Endothelial cell of umbilical vein (primary cell): Measurements from ENCODE around the gene PRKD2. TPM values are rescaled to one million over a fixed set of nuclear protein-coding genes. Genes with fewer than 3 reads are reported as not detected.

ENCODE experiments used
- BruUV-seq: library from RNA; stranded (reverse); fragments of 400-500 nt; replicated peaks from 2 replicates; lab custom pipeline; 2021; lab: Mats Ljungman, UMichigan
- CTCF ChIA-PET: fragments of 300-600, 350-600 bp; sonication (Branson Sonifier 250); formaldehyde crosslinking; loops from one replicate; lab custom pipeline; 2021; ENCODE audit warnings: antibody characterized with exemption, inconsistent platforms; lab: Charles Lee
- POLR2A ChIA-PET: fragments of 300-600, 350-600 bp; sonication (Branson Sonifier 250); formaldehyde crosslinking; loops from one replicate; lab custom pipeline; 2021; ENCODE audit warnings: antibody characterized with exemption, inconsistent platforms; lab: Charles Lee
- DNase-seq: peaks from one replicate; pipeline ENCODE4 v3.0.0-alpha.2; 2011; ENCODE audit warnings: low read depth, low spot score
- FAIRE-seq: peaks from 2 replicates; lab custom pipeline; 2011; peaks lifted over from hg19 to GRCh38; lab: Jason Lieb, UNC
- H2AFZ ChIP-seq: 2 replicates; pipeline ENCODE4 v1.6.0; 2012; ENCODE audit warnings: low read depth, low read length, control low read depth, inconsistent platforms
- H3K27ac ChIP-seq: 2 replicates; pipeline ENCODE4 v1.5.1; 2011; ENCODE audit warnings: low read depth, mild to moderate bottlenecking, control low read depth, low read length, moderate library complexity; ENCODE audit not compliant: insufficient read depth
- H3K27me3 ChIP-seq, 2 experiments: 2 replicates each; pipeline versions ENCODE4 v1.6.0 to v1.6.1; 2011; ENCODE audit warnings: low read length in 2 of 2, mixed read lengths in 1 of 2; ENCODE audit not compliant: control insufficient read depth in 2 of 2, insufficient read depth in 2 of 2
- H3K36me3 ChIP-seq, 2 experiments: 2 replicates in 1 of 2; 3 replicates in 1 of 2; pipeline ENCODE4 v1.5.1; 2011; ENCODE audit warnings: low read length in 2 of 2, mild to moderate bottlenecking in 1 of 2, moderate library complexity in 1 of 2; ENCODE audit not compliant: control insufficient read depth in 2 of 2, insufficient read depth in 2 of 2; ENCODE audit errors: extremely low read depth in 1 of 2
- H3K4me1 ChIP-seq: 3 replicates; pipeline ENCODE4 v1.5.1; 2011; ENCODE audit warnings: mild to moderate bottlenecking, low read length; ENCODE audit not compliant: control insufficient read depth, insufficient read depth; ENCODE audit errors: extremely low read depth
- H3K4me2 ChIP-seq: 2 replicates; pipeline ENCODE4 v1.6.1; 2011; ENCODE audit warnings: low read length, control low read depth, mixed read lengths; ENCODE audit not compliant: insufficient read depth
- H3K4me3 ChIP-seq, 3 experiments: fragments of 200-600 bp in 1 of 3; sonication (generic), shearing (Covaris generic) in 1 of 3; replicated peaks in 1 of 3; 2 replicates each; pipeline ENCODE4 v1.5.1; 2011 to 2016; ENCODE audit warnings: control low read depth in 3 of 3, low read length in 3 of 3, mild to moderate bottlenecking in 2 of 3, inconsistent platforms in 1 of 3, low read depth in 1 of 3, moderate library complexity in 1 of 3; ENCODE audit not compliant: insufficient read depth in 1 of 3
- H3K79me2 ChIP-seq: 2 replicates; pipeline ENCODE4 v1.6.0; 2012; ENCODE audit warnings: low read length, inconsistent platforms; ENCODE audit not compliant: control insufficient read depth, insufficient read depth
- H3K9ac ChIP-seq: replicated peaks from 2 replicates; pipeline ENCODE3; 2011; ENCODE audit warnings: low read length, control low read depth; ENCODE audit not compliant: insufficient read depth; ENCODE audit errors: extremely low read depth
- H3K9me1 ChIP-seq: replicated peaks from 3 replicates; pipeline ENCODE4 v1.6.0; 2011; ENCODE audit warnings: mild to moderate bottlenecking, low read length; ENCODE audit not compliant: control insufficient read depth, insufficient read depth; ENCODE audit errors: extremely low read depth
- H3K9me3 ChIP-seq: replicated peaks from 2 replicates; pipeline ENCODE4 v1.5.1; 2012; ENCODE audit warnings: low read length, inconsistent platforms; ENCODE audit not compliant: control insufficient read depth, insufficient read depth
- H4K20me1 ChIP-seq: replicated peaks from 2 replicates; pipeline ENCODE3; 2011; ENCODE audit warnings: mild to moderate bottlenecking, low read length; ENCODE audit not compliant: control insufficient read depth, insufficient read depth; ENCODE audit errors: extremely low read depth
- CTCF ChIP-seq, 2 donors: IDR thresholded peaks; 1 replicate in 1 of 2; 2 replicates in 1 of 2; pipeline ENCODE4 v1.5.1; 2011; ENCODE audit warnings: low read length in 2 of 2, mild to moderate bottlenecking in 2 of 2, moderate library complexity in 2 of 2, control low read depth in 1 of 2, inconsistent platforms in 1 of 2, low read depth in 1 of 2; ENCODE audit not compliant: insufficient read depth in 1 of 2; ENCODE audit errors: extremely low read depth in 1 of 2
- EZH2 ChIP-seq: IDR thresholded peaks from 2 replicates; pipeline ENCODE4 v1.6.1; 2012; ENCODE audit warnings: borderline replicate concordance, low read depth, mild to moderate bottlenecking, moderate library complexity, low read length, inconsistent platforms; ENCODE audit not compliant: severe bottlenecking
- FOS ChIP-seq: IDR thresholded peaks from 2 replicates; pipeline ENCODE4 v1.6.1; 2011; ENCODE audit warnings: mild to moderate bottlenecking, low read length, moderate library complexity, borderline replicate concordance; ENCODE audit not compliant: insufficient read depth
- GATA2 ChIP-seq: IDR thresholded peaks from 2 replicates; pipeline ENCODE4 v1.7.0; 2011; ENCODE audit warnings: low read depth, mild to moderate bottlenecking, moderate library complexity, mixed read lengths, low read length; ENCODE audit not compliant: insufficient read length, insufficient read depth
- JUN ChIP-seq: IDR thresholded peaks from 2 replicates; pipeline ENCODE4 v1.6.1; 2011; ENCODE audit warnings: borderline replicate concordance, low read depth; ENCODE audit not compliant: insufficient read length, insufficient read depth
- MAX ChIP-seq: IDR thresholded peaks from 2 replicates; pipeline ENCODE4 v1.6.1; 2011; ENCODE audit not compliant: insufficient read depth, insufficient read length
- MYC ChIP-seq: IDR thresholded peaks from one replicate; pipeline ENCODE4 v1.6.1; 2011; ENCODE audit warnings: mild to moderate bottlenecking, low read depth, low read length
- POLR2A ChIP-seq: IDR thresholded peaks from 2 replicates; pipeline ENCODE4 v1.6.1; 2012; ENCODE audit warnings: low read depth, mild to moderate bottlenecking, control low read depth, low read length
- POLR2AphosphoS5 ChIP-seq: IDR thresholded peaks from 2 replicates; pipeline ENCODE4 v1.6.1; 2012; ENCODE audit warnings: low read depth, mild to moderate bottlenecking, control low read depth, low read length, moderate library complexity; ENCODE audit not compliant: insufficient read depth
- dilution Hi-C: fragments of 300-500 bp; cut with MboI; formaldehyde crosslinking; loops from one replicate; pipeline ENCODE4 v1.15.0; 2019; ENCODE audit warnings: low sequenced_read_pairs; ENCODE audit not compliant: extremely low pct_ligation_motif_present
- intact Hi-C: fragments of 100-400 bp; cut with micrococcal nuclease; formaldehyde crosslinking; loops from one replicate; pipeline ENCODE4 v1.10.0; 2022
- polyA plus RNA-seq, 4 experiments: library from polyadenylated mRNA; depleted of rRNA in 3 of 4; stranded (reverse) in 3 of 4; unstranded in 1 of 4; fragments of >200 nt; gene quantifications; 2 replicates each; pipeline versions ENCODE4 v1.2.1 to v1.2.3, GENCODE V29; 2011 to 2012; ENCODE audit warnings: missing spikeins in 1 of 4
- total RNA-seq: library from RNA; stranded (reverse); gene quantifications from 2 replicates; pipeline ENCODE4 v1.2.3, GENCODE V29; 2021

Gene PRKD2
- total and polyA plus RNA-seq, 2 donors (not counting 3 experiments of a cell fraction or from before 2014, with no cell fraction given): 40.4 to 94.9 TPM

- peaks cover 9 to 45% of the 10 kb centered on the region in 2 experiments for H3K36me3 ChIP-seq
Observed at GRCh38 chr19:46732966-46733689, 16.2 kb upstream of the PRKD2 start.

More at GRCh38 chr19:46732966-46733689, 16.2 kb upstream of the PRKD2 start:
- Histone ChIP-seq H3K27ac (no peak overlapping the region), H3K27me3 (no peaks in the 10 kb centered on the region), H3K9me3 (no peaks in the 10 kb centered on the region), H3K4me2 (no peak overlapping the region), H3K9ac (no peak overlapping the region), H3K9me1 (no peaks in the 10 kb centered on the region), H3K4me3 (no peak overlapping the region), H3K79me2 (peaks cover 44% of the 10 kb centered on the region), H4K20me1 (no peaks in the 10 kb centered on the region), H3K4me1 (peaks cover 46% of the 10 kb centered on the region), H2AFZ (no peak overlapping the region)
- no peak for DNase-seq
- dilution Hi-C loops (no loop called here), intact Hi-C loops (no loop called here)
- peak; percentile 50 for FAIRE-seq
- no TSS peak for BruUV-seq
- CTCF ChIA-PET: interaction anchor here (0.6 to 1.8 kb wide), 7 partner anchors 9 to 107 kb away, joined by 3 to 6 read pairs (median 4); no protein-coding TSS in a partner anchor
- TF ChIP-seq POLR2AphosphoS5: no peak
- no peak for TF ChIP-seq MAX
- TF ChIP-seq CTCF (IDR thresholded peaks at IDR 0.05; ENCODE audit: extremely low read depth in 1 of 2, insufficient read depth in 1 of 2, low read depth in 1 of 2, low read length in 2 of 2): no peak
- TF ChIP-seq MYC: no peak
- no peak for TF ChIP-seq POLR2A
- no peak for TF ChIP-seq JUN
- TF ChIP-seq EZH2: no peak
- TF ChIP-seq GATA2: no peak
- no peak for TF ChIP-seq FOS
- POLR2A ChIA-PET: no interaction called here
